T-helper 2 cell treated with Interferon-gamma antibody and Interleukin-4, amounts not matched to agents 5 μg/mL and 100 μg/mL, for 36 hours (primary cell): ENCODE measurements around the gene GMDS.

Experiments
- DNase-seq: peaks from one replicate; pipeline ENCODE4 v3.0.0; 2021; ENCODE audit warnings: low spot score
- H3K27ac Mint-ChIP-seq: one replicate; pipeline ENCODE4 v1.8.0; 2021; ENCODE audit warnings: mild to moderate bottlenecking, mixed read lengths
- H3K27me3 Mint-ChIP-seq: one replicate; pipeline ENCODE4 v1.8.0; 2021; ENCODE audit warnings: low read depth, mixed read lengths
- H3K36me3 Mint-ChIP-seq: one replicate; pipeline ENCODE4 v1.8.0; 2021; ENCODE audit warnings: low read depth, mixed read lengths
- H3K4me1 Mint-ChIP-seq: one replicate; pipeline ENCODE4 v1.8.0; 2021; ENCODE audit warnings: low read depth, mixed read lengths
- H3K4me3 Mint-ChIP-seq: one replicate; pipeline ENCODE4 v1.8.0; 2022; ENCODE audit warnings: mild to moderate bottlenecking, moderate library complexity, mixed read lengths
- H3K9me3 Mint-ChIP-seq: one replicate; pipeline ENCODE4 v1.8.0; 2021; ENCODE audit warnings: mixed read lengths

The GMDS gene

DNA sequence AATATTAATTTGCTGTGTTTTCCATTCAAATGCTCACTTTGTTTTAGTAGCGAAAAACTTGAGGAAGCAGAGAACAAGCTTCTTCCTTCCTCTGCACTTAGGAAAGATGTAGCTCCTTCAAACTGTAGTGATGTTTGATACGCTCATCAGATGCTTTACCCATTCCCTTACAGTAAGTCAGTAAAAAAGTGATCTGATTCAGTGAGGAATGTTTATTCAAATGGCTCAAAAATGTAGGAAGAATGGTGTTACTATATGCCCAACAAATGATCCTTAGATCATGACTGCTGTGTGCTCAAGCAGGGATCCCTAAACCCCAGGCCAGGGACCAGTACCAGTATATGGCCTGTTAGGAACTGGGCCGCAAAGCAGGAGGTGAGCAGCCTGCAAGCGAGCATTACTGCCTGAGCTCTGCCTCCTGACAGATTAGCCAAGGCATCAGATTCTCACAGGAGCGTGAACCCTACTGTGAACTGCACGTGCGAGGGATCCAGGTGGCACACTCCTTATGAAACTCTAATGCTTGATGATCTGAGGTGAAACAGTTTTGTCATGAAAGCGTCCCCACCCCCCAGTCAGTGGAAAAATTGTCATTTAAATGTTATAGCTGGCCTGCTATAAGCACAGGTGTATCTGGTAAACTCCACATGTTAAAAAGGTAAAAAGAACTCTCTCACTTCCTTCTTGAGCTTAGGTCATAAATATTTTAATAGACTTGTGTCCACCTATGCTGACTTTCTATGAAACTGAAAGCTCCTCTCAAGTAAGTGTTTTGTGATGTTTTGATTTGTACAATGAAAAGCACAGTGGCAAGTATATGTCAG, 448.5 kb downstream of the GMDS start:
- H3K4me1 Mint-ChIP-seq = peaks cover 4% of the 10 kb centered on the region
- no peak overlapping the region for H3K4me3 Mint-ChIP-seq
- H3K27ac Mint-ChIP-seq = no peak overlapping the region
- H3K36me3 Mint-ChIP-seq = no peaks in the 10 kb centered on the region
- H3K27me3 Mint-ChIP-seq = no peaks in the 10 kb centered on the region
- no peaks in the 10 kb centered on the region for H3K9me3 Mint-ChIP-seq
- DNase-seq = no peak

DNA sequence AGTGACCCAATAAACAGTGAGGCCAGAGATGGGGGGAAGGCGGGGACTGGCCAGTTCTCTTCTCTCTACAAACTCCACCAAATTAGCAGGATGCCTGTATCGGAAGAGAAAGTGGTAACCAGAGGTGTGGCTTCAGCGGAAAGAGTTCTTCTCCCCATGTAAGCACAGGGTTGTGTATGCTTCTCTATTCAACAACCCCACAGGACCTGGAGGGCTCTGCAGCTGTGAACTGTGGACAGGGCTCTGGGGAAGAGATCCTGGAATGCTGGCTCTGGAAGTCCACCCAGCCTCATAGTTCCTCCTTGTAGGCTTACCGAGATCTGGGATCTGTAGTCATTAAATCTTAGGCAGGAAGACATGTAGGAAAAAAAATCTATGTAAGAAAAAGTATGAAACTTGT, 449.5 kb downstream of the GMDS start:
- Mint-ChIP-seq H3K36me3 (no peaks in the 10 kb centered on the region), H3K27me3 (no peaks in the 10 kb centered on the region), H3K27ac (no peak overlapping the region), H3K4me3 (no peak overlapping the region), H3K9me3 (no peaks in the 10 kb centered on the region), H3K4me1 (peaks cover 4% of the 10 kb centered on the region)
- no peak for DNase-seq

DNA sequence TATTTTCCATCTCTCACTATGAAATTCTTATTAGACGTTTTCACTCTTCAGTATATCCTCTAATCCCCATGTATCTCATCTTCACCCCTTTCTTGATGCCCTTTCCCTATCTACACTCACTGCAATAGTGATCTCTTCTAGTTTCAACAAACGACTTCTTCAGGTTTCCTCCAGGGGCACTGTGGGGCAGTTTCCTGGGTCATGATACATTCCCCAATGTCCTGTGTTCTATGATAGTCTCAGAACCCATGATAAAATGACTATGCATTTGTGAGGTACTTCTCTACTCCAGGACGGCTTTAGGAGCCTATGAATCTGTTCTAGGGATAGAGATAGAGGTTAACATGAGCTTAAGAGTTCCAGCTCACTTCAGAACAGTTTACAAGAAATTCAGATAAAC, 452.4 kb downstream of the GMDS start:
- Mint-ChIP-seq H3K4me1 (peaks cover 4% of the 10 kb centered on the region), H3K27me3 (no peaks in the 10 kb centered on the region), H3K4me3 (no peak overlapping the region), H3K9me3 (no peaks in the 10 kb centered on the region), H3K27ac (no peak overlapping the region), H3K36me3 (no peaks in the 10 kb centered on the region)
- no peak for DNase-seq

- no peaks in the 10 kb centered on the region for H3K27me3 Mint-ChIP-seq
- no peak for DNase-seq
- no peaks in the 10 kb centered on the region for H3K36me3 Mint-ChIP-seq
- no peaks in the 10 kb centered on the region for H3K4me1 Mint-ChIP-seq
- H3K4me3 Mint-ChIP-seq = no peak overlapping the region
- no peaks in the 10 kb centered on the region for H3K9me3 Mint-ChIP-seq
- no peak overlapping the region for H3K27ac Mint-ChIP-seq
Measured at GRCh38 chr6:1790684-1791083, 454.7 kb downstream of the GMDS start.

GRCh38 chr6:1789092-1789491, 456.3 kb downstream of the GMDS start:
- Mint-ChIP-seq H3K27ac (no peak overlapping the region), H3K4me1 (no peaks in the 10 kb centered on the region), H3K27me3 (no peaks in the 10 kb centered on the region), H3K9me3 (no peaks in the 10 kb centered on the region), H3K36me3 (no peaks in the 10 kb centered on the region), H3K4me3 (no peak overlapping the region)
- DNase-seq = no peak

- Mint-ChIP-seq H3K4me3 (no peak overlapping the region), H3K27me3 (no peaks in the 10 kb centered on the region), H3K9me3 (no peaks in the 10 kb centered on the region), H3K4me1 (no peaks in the 10 kb centered on the region), H3K27ac (no peak overlapping the region), H3K36me3 (no peaks in the 10 kb centered on the region)
- no peak for DNase-seq
Measured at GRCh38 chr6:1787894-1788293, 457.5 kb downstream of the GMDS start.

DNA sequence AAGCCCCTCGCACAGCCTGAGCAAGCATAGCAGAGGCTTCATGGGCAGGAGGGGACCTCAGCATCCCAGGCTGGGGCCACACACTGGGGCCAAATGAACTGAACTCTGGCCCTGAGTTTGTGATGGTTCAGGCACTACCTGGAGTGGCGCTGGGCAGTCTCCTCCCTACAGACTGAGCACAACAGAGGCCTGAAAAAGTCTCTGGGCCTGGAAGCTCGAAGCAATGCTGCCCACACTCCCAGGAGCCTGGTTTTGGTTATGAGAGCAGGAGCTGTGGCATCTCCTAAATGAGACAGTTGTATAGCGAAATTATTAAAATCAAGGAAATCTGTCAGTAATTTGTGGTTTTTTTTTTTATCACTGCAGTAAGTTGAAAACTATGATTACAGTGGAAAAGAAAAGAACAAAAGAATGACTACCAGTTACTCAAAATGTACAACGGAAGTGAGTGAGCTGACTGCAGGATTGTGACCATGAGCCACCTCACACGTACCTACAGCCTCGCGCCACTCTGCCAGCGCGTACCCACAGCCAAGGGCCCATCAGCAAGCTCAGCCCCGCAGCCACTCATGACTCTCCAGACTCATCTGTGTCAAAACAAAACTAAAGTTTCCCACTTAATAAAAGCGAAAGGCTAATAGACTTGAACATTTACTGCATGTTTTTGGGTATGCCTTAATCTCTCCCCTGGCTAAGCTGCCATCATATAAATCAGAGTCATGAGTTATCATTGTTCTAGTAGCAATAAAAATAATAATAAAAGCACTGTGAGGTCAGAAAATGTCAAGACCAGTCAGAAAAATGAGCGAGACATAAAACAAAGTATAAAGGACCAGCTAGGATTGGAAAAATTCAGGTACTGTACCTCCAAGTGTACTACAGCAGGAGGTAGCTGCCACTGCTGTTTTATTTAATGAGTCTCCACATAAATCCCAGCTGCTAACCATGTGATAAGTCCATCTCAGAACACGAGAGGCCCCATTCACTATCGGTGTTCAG, 458.7 kb downstream of the GMDS start:
- no peak overlapping the region for H3K27ac Mint-ChIP-seq
- no peak overlapping the region for H3K4me3 Mint-ChIP-seq
- H3K36me3 Mint-ChIP-seq = no peaks in the 10 kb centered on the region
- no peaks in the 10 kb centered on the region for H3K4me1 Mint-ChIP-seq
- no peak for DNase-seq
- no peaks in the 10 kb centered on the region for H3K27me3 Mint-ChIP-seq
- no peaks in the 10 kb centered on the region for H3K9me3 Mint-ChIP-seq

GRCh38 chr6:1784422-1784884, 461.0 kb downstream of the GMDS start:
- Mint-ChIP-seq H3K36me3 (no peaks in the 10 kb centered on the region), H3K27ac (no peak overlapping the region), H3K9me3 (no peaks in the 10 kb centered on the region), H3K4me3 (no peak overlapping the region), H3K27me3 (no peaks in the 10 kb centered on the region), H3K4me1 (no peaks in the 10 kb centered on the region)
- DNase-seq = no peak

DNA sequence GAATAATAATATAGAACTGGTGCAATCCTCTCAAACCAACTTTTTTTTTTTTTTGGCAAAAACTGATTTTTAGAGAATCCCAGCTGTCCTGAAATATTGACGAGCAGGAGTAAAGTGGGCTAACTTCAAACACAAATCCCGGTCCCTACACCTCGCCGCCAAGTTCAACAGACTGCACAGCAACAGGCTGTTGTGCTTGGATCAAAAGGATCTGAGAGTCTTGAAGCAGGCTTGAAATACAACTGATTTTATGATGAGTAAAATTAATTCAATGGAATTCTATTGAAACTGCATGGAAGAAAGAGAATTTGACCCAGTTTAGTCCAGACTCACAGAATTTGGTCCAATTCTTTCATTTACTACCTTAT, 463.6 kb downstream of the GMDS start:
- Mint-ChIP-seq H3K27ac (no peak overlapping the region), H3K27me3 (no peaks in the 10 kb centered on the region), H3K4me1 (no peaks in the 10 kb centered on the region), H3K4me3 (no peak overlapping the region), H3K36me3 (no peaks in the 10 kb centered on the region), H3K9me3 (no peaks in the 10 kb centered on the region)
- DNase-seq = no peak

- no peaks in the 10 kb centered on the region for H3K9me3 Mint-ChIP-seq
- H3K27me3 Mint-ChIP-seq = no peaks in the 10 kb centered on the region
- H3K4me1 Mint-ChIP-seq = no peaks in the 10 kb centered on the region
- H3K4me3 Mint-ChIP-seq = no peak overlapping the region
- no peak overlapping the region for H3K27ac Mint-ChIP-seq
- no peaks in the 10 kb centered on the region for H3K36me3 Mint-ChIP-seq
- DNase-seq = no peak
Measured at GRCh38 chr6:1781152-1781816, 464.1 kb downstream of the GMDS start.

DNA sequence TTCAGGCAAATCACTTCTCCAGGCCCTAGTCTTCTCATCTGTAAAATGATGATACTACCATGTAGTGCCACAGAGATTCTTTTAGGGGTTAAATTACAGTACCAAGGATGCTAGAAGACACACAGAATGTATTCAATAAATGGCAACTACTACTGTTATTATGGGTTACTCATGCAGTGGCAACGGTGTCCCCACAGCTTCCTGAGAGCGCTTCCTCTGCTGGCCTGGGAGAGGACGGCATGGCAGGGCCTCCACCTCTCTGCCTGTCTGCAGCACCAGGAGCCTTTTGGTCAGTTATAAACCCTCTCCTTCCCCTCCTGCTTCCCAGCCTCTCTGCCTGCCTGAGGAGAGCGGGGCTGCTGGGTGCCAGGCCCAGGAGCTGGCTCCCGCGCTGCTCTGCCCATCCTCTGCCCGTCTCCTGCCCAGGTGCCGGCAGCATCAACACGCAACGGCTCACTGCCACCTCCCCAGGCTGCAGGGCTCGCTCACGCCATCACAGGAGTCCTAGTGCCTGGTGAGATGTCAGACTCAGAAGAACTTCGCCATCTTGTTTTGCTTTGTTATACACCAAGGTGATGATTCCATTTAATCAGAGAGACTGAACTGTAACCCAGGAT, 465.0 kb downstream of the GMDS start:
- no peak overlapping the region for H3K27ac Mint-ChIP-seq
- no peak for DNase-seq
- H3K9me3 Mint-ChIP-seq = no peaks in the 10 kb centered on the region
- H3K27me3 Mint-ChIP-seq = no peaks in the 10 kb centered on the region
- H3K4me3 Mint-ChIP-seq = no peak overlapping the region
- H3K36me3 Mint-ChIP-seq = no peaks in the 10 kb centered on the region
- no peaks in the 10 kb centered on the region for H3K4me1 Mint-ChIP-seq

GRCh38 chr6:1778686-1779235, 466.6 kb downstream of the GMDS start:
- no peak for DNase-seq
- no peaks in the 10 kb centered on the region for H3K4me1 Mint-ChIP-seq
- H3K9me3 Mint-ChIP-seq = no peaks in the 10 kb centered on the region
- H3K36me3 Mint-ChIP-seq = no peaks in the 10 kb centered on the region
- no peaks in the 10 kb centered on the region for H3K27me3 Mint-ChIP-seq
- no peak overlapping the region for H3K4me3 Mint-ChIP-seq
- no peak overlapping the region for H3K27ac Mint-ChIP-seq

- Mint-ChIP-seq H3K4me1 (no peaks in the 10 kb centered on the region), H3K27ac (no peak overlapping the region), H3K27me3 (no peaks in the 10 kb centered on the region), H3K9me3 (no peaks in the 10 kb centered on the region), H3K36me3 (no peaks in the 10 kb centered on the region), H3K4me3 (no peak overlapping the region)
- DNase-seq = no peak
Measured at GRCh38 chr6:1777921-1778685, 467.3 kb downstream of the GMDS start.
